NCI-H2081 (cell line): Measurements from ENCODE around the gene COTL1.

ENCODE experiments used
- DNase-seq, 2 experiments: peaks; one replicate each; lab custom pipeline; 2025; lab: John Stamatoyannopoulos, UW

The COTL1 gene

GRCh38 chr16:84596161-84596560 is 21.7 kb downstream of the COTL1 start:
- DNase-seq = no peak

- no peak for DNase-seq
These were observed 22.8 kb downstream of the COTL1 start for GRCh38 chr16:84595052-84595481.

GRCh38 chr16:84594725-84595038 is 23.2 kb downstream of the COTL1 start:
- no peak for DNase-seq

GRCh38 chr16:84593825-84594724 is 23.8 kb downstream of the COTL1 start:
- no peak for DNase-seq

DNA sequence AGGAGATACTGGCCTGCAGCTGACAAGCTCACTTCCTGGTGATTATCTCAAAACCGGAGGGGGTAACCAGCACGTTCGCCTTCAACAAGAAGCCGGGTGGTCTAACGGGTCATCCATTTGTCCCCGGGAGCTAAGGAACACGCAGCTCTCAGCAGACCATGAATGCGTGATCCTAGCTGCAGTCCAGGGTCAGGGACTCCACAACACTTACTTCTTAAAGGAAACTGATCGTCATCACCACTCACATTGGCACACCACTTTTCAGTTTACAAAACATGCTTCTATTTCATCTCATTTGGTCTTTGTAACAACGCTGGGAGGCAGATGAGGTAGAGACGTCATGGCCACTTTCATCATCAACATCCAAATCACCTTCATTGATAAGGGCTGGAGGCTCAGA is 25.2 kb downstream of the COTL1 start:
- DNase-seq = no peak

GRCh38 chr16:84589975-84590719 is 27.7 kb downstream of the COTL1 start:
- DNase-seq = no peak

DNA sequence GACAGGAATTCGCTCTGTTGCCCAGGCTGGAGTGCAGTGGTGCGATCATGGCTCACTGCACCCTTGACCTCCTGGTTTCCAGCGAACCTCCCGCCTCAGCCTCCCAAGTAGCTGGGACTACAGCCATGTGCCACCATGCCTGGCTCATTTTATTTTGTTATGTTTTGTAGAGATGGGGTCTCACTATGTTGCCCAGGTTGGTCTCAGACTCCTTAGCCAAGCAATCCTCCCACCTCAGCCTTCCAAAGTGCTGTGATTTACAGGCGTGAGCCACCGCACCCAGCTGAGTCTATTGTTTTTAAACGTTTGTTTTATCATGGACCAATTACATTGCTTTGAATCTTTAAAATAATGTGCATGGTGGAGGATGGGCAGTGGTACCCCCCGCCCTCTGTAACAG is 28.9 kb downstream of the COTL1 start:
- DNase-seq = no peak

DNA sequence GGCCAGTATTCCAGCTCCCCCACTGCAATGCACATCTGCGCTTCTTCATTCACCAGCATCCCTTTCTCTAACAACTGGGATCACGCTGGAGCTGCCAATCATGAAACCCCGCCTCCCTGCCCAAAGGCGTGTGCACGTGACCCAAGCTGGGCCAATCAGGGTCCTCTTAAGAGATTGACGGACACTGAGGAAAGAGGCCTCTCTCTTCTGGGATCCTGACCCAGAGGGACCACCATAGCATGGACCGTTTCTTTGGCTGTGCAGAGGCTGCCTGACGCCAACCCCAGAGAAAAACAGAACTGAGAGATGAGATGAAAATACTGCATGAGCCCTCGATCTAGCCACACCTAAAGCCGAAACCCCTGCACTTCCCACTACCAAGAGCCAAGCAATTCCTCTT is 32.0 kb downstream of the COTL1 start:
- peak in 1 of 2 experiments; percentile 16 for DNase-seq

GRCh38 chr16:84585467-84585866 is 32.4 kb downstream of the COTL1 start:
- DNase-seq = no peak

DNA sequence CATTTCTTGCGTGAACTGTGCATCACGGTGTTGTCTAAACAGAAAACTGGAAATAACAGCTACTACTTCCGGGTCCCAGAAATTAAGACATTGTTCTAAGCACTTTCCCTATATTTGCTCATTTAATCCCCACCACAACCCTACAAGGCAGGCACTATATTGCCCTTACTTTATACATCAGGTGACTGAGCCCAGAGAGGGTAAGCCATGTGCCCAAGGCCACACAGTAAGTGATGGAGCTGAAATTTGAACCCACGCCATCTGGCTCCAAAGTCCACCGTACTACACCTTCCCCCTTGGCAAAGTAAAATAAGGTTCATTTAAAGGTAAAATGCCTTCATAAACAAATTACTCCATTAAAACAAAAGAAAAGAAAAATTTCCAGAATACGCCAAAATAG is 33.2 kb downstream of the COTL1 start:
- DNase-seq = no peak

DNA sequence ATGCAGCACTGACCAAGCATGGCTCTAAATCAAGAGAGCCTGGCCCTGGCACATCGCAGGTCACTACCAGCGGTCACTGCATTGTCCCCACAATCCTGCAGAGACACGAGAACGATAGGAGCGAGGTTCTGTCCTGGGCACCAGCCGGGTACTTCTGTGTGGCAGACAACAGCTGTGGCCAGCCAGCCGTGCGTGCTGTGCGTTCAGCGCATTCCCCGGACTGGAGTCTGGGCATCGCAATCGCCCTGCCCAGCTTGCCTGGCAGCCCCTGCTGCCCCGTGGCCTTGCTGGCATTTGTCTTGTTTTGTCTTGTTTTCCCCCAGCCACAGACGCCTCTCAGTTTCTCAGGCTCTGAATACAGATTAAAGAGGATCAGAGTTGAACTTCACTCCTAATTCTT is 33.9 kb downstream of the COTL1 start:
- no peak for DNase-seq

DNA sequence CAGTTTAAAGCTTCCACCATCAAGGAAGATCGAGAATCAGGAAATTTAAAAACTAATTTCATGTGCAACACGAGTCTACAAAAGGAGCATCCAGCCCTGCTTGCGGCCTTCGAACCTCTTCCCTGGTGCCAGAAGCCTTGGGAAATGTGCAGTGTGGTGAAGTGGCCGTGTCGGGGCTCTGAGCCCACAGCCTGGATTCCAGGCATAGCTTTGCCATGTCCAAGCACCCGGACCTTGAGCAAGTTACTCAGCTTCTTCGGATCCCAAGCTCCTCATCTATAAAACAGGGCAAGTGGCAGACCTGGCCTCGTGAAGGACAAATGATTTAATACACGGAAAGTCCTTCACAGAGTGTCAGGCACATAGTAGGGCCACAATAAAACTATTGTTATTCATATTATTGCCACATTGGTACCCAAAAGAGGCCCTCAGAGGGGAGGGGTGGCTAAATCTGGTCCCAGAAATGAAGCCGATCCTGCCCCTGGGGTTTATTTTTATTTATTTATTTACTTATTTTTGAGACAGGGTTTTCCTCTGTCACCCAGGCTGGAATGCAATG is 34.8 kb downstream of the COTL1 start:
- DNase-seq = no peak

- DNase-seq = no peak
These were observed 36.7 kb downstream of the COTL1 start for GRCh38 chr16:84581158-84581557.

GRCh38 chr16:84579936-84580335 is 37.9 kb downstream of the COTL1 start:
- no peak for DNase-seq

- DNase-seq = no peak
These were observed 39.2 kb downstream of the COTL1 start for GRCh38 chr16:84578538-84579126.

DNA sequence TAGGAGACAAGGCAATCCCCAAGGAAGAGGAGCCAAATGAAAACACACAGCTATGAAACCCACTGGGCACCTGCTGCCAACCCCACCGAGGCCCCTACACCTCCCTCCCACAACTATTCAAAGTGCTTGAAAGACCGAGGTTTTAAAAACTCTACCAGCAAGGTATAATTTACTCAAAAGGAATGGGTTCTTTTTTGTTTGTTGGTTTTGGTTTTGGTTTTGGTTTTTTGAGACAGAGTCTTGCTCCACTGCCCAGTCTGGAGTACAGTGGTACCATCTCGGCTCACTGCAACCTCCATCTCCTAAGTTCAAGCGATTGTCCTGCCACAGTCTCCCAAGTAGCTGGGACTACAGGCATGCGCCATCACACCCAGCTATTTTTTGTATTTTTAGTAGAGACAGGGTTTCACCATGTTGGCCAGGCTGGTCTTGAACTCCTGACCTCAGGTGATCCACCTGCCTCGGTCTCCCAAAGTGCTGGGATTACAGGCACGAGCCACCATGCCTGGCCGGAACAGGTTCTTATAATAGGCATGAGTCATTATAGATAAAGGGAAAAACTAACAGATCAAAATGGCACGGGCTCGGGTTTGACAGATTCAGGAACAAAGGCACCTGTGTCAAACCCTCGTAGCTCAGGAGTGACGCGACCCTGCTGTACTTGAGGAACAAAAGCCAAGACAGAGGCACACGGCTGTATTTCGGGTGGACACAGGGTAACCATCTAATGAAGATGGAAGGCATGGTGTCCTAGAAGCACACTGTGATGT is 40.7 kb downstream of the COTL1 start:
- no peak for DNase-seq

DNA sequence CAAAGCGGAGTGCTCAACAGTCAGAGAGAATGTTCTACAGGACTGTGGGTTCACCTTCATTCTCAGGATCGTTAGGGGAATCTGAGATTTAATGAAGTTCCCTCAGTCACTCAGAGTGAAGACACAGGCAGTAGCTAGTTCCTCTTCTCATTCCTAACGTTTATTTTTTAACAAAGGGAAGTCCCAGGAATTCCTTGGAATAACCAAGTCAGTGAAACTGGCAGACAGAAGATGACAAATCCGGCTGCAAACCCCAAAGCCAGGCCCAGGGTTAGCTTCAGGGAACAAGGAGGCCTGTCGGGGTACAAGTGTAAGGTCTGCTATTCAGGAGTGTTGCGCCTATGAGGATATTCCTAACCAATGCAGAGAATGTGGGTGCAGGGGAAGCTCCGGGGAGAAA is 42.0 kb downstream of the COTL1 start:
- DNase-seq = no peak

DNA sequence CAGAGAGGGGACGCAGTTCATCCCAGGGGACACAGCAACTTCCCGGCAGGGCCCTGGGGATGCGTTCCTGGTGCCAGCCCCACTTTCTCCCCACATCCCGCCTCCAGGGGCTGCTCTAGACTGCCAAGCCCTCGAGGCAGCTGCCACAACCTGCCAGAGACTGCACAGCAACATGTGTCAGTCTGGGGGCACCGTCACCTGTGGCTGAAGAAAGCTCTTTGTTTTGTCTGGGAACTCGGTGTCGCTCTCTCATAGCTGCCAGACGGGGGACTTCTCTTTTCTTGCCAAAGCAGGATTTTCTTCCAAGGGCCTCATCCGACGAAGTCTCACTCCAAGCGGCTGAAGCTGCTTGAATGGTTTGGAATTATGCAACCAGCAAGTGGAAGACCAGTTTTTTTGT is 43.7 kb downstream of the COTL1 start:
- no peak for DNase-seq

DNA sequence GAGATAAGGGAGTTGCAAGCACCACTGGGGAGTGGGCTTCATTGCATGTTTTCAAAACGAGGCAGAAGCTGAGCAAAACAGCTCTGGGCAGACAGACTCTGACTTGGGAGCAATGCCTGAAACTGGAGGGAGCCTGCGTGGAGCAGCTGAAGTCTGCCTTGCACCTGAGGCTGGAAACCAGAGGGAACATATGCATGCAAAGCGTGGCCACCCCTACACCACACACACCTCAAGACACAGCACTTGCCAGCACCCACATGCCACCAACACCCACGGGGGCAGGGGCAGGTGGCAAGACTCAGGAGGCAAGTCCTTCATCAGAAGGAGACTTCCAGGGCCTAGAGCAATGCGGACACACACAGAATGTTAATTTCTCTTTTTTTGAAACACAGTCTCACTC is 45.8 kb downstream of the COTL1 start:
- no peak for DNase-seq

- no peak for DNase-seq
These were observed 46.4 kb downstream of the COTL1 start for GRCh38 chr16:84571506-84571905.

- peak in 1 of 2 experiments; percentile 45 for DNase-seq
These were observed 47.0 kb downstream of the COTL1 start for GRCh38 chr16:84570739-84571403.
